MM.1S (cell line): Measurements from ENCODE around the gene AK8.
A peak's percentile ranks its signal among the peaks of the same experiment; 100 is the strongest.

Experiments used
- DNase-seq: peaks from one replicate; pipeline ENCODE4 v3.0.0-alpha.2; 2015
- H2AFZ ChIP-seq: fragments of 300-600 bp; sonication (generic); 2 replicates; pipeline ENCODE4 v1.6.0; 2016; ENCODE audit warnings: antibody characterized with exemption, low read length
- H3F3A ChIP-seq: fragments of 300-600 bp; sonication (generic); 2 replicates; pipeline ENCODE4 v1.6.1; 2016; ENCODE audit warnings: mild to moderate bottlenecking, antibody characterized with exemption, low read length, moderate library complexity, mixed read lengths; ENCODE audit not compliant: insufficient read depth
- H3K27ac ChIP-seq: fragments of 300-600 bp; sonication (generic); 2 replicates; pipeline ENCODE4 v1.5.1; 2016; ENCODE audit warnings: mild to moderate bottlenecking, low read length
- H3K27me3 ChIP-seq: fragments of 300-600 bp; sonication (generic); replicated peaks from 2 replicates; pipeline ENCODE4 v1.6.0; 2016; ENCODE audit warnings: low read length; ENCODE audit not compliant: insufficient read depth
- H3K36me3 ChIP-seq: fragments of 300-600 bp; sonication (generic); replicated peaks from 2 replicates; pipeline ENCODE4 v1.6.1; 2016; ENCODE audit warnings: mild to moderate bottlenecking, low read length, mixed read lengths; ENCODE audit not compliant: insufficient read depth
- H3K4me1 ChIP-seq: fragments of 300-600 bp; sonication (generic); 2 replicates; pipeline ENCODE4 v1.6.1; 2016; ENCODE audit warnings: low read length, mixed read lengths
- H3K4me2 ChIP-seq: fragments of 300-600 bp; sonication (generic); 2 replicates; pipeline ENCODE4 v1.6.0; 2016; ENCODE audit warnings: low read depth, low read length
- H3K4me3 ChIP-seq: fragments of 300-600 bp; sonication (generic); 2 replicates; pipeline ENCODE4 v1.5.1; 2016; ENCODE audit warnings: low read length, mixed read lengths
- H3K79me2 ChIP-seq: fragments of 300-600 bp; sonication (generic); 2 replicates; pipeline ENCODE4 v1.6.1; 2016; ENCODE audit warnings: mixed run types, low read length, mixed read lengths
- H3K9ac ChIP-seq: fragments of 300-600 bp; sonication (generic); 2 replicates; pipeline ENCODE4 v1.6.1; 2016; ENCODE audit warnings: low read length, mixed read lengths
- H3K9me2 ChIP-seq: fragments of 300-600 bp; sonication (generic); replicated peaks from 2 replicates; pipeline ENCODE4 v1.6.1; 2016; ENCODE audit warnings: mild to moderate bottlenecking, low read length, mixed read lengths; ENCODE audit not compliant: insufficient read depth
- H3K9me3 ChIP-seq: fragments of 300-600 bp; sonication (generic); replicated peaks from 2 replicates; pipeline ENCODE4 v1.6.1; 2016; ENCODE audit warnings: mild to moderate bottlenecking, low read length, mixed read lengths; ENCODE audit not compliant: insufficient read depth
- H4K20me1 ChIP-seq: fragments of 300-600 bp; sonication (generic); 2 replicates; pipeline ENCODE4 v1.6.1; 2016; ENCODE audit warnings: mild to moderate bottlenecking, low read length, moderate library complexity, mixed read lengths; ENCODE audit not compliant: insufficient read depth
- CTCF ChIP-seq: fragments of 300-600 bp; sonication (generic); IDR thresholded peaks from 2 replicates; pipeline ENCODE4 v1.5.1; 2016; ENCODE audit warnings: antibody characterized with exemption, low read length, mixed read lengths
- EZH2 ChIP-seq: fragments of 300-600 bp; sonication (generic); optimal IDR thresholded peaks from 2 replicates; pipeline ENCODE3; 2017; ENCODE audit warnings: low read depth, mild to moderate bottlenecking, antibody characterized with exemption, low read length, mixed read lengths
- EZH2phosphoT487 ChIP-seq: fragments of 300-600 bp; sonication (generic); IDR thresholded peaks from 2 replicates; pipeline ENCODE4 v1.6.1; 2018; ENCODE audit warnings: antibody characterized with exemption, low read length

Gene AK8

GRCh38 chr9:132824951-132825350, 53.1 kb downstream of the AK8 start:
- no peaks in the 10 kb centered on the region for H3K36me3 ChIP-seq
- H3K79me2 ChIP-seq = no peaks in the 10 kb centered on the region
- no peak overlapping the region for H3K4me2 ChIP-seq
- H3K9ac ChIP-seq = no peak overlapping the region
- peaks cover 11% of the 10 kb centered on the region for H3F3A ChIP-seq
- H3K9me3 ChIP-seq = no peaks in the 10 kb centered on the region
- peaks cover 22% of the 10 kb centered on the region for H3K4me1 ChIP-seq
- TF ChIP-seq CTCF (no peak), EZH2 (no peak), EZH2phosphoT487 (no peak)
- H2AFZ ChIP-seq = no peak overlapping the region
- no peaks in the 10 kb centered on the region for H3K27me3 ChIP-seq
- H3K9me2 ChIP-seq = no peaks in the 10 kb centered on the region
- no peak overlapping the region for H3K4me3 ChIP-seq
- H3K27ac ChIP-seq = no peak overlapping the region
- no peaks in the 10 kb centered on the region for H4K20me1 ChIP-seq
- no peak for DNase-seq

GRCh38 chr9:132824151-132824550, 53.9 kb downstream of the AK8 start:
- no peaks in the 10 kb centered on the region for H4K20me1 ChIP-seq
- no peak overlapping the region for H2AFZ ChIP-seq
- no peaks in the 10 kb centered on the region for H3K79me2 ChIP-seq
- H3K27ac ChIP-seq = no peak overlapping the region
- H3K9me2 ChIP-seq = no peaks in the 10 kb centered on the region
- H3F3A ChIP-seq = peaks cover 11% of the 10 kb centered on the region
- no peak overlapping the region for H3K4me3 ChIP-seq
- no peaks in the 10 kb centered on the region for H3K27me3 ChIP-seq
- H3K9me3 ChIP-seq = no peaks in the 10 kb centered on the region
- no peak overlapping the region for H3K9ac ChIP-seq
- H3K4me2 ChIP-seq = no peak overlapping the region
- H3K36me3 ChIP-seq = no peaks in the 10 kb centered on the region
- H3K4me1 ChIP-seq = peaks cover 16% of the 10 kb centered on the region
- no peak for TF ChIP-seq CTCF
- no peak for TF ChIP-seq EZH2
- TF ChIP-seq EZH2phosphoT487 = no peak
- no peak for DNase-seq

- Histone ChIP-seq H3K9me2 (no peaks in the 10 kb centered on the region), H4K20me1 (no peaks in the 10 kb centered on the region), H3K4me1 (peaks cover 14% of the 10 kb centered on the region), H3K9ac (no peak overlapping the region), H3K36me3 (no peaks in the 10 kb centered on the region), H3F3A (peaks cover 9% of the 10 kb centered on the region), H3K9me3 (no peaks in the 10 kb centered on the region), H2AFZ (no peak overlapping the region), H3K27me3 (no peaks in the 10 kb centered on the region), H3K4me3 (no peak overlapping the region), H3K4me2 (no peak overlapping the region), H3K79me2 (no peaks in the 10 kb centered on the region), H3K27ac (no peak overlapping the region)
- DNase-seq = no peak
- TF ChIP-seq CTCF = peak; percentile 6; the same call in 1 of the 2 replicates
- TF ChIP-seq EZH2phosphoT487 = no peak
Observed at GRCh38 chr9:132823370-132824145, 54.5 kb downstream of the AK8 start.
